Astrocyte (in vitro differentiated cells and primary cell): ENCODE measurements around the gene ITGA1. TPM values are rescaled to one million over a fixed set of nuclear protein-coding genes. Genes with fewer than 3 reads are reported as not detected.

Source experiments
- DNase-seq: peaks from one replicate; pipeline ENCODE4 v3.0.0-alpha.2; 2010; ENCODE audit warnings: low read depth
- FAIRE-seq: peaks from 2 replicates; lab custom pipeline; 2011; peaks lifted over from hg19 to GRCh38; lab: Jason Lieb, UNC
- H2AFZ ChIP-seq: 2 replicates; pipeline ENCODE4 v1.6.0; 2012; ENCODE audit warnings: low read depth, low read length, inconsistent platforms
- H3K27ac ChIP-seq: 2 replicates; pipeline ENCODE4 v1.5.1; 2011; ENCODE audit warnings: low read depth, low read length, inconsistent platforms
- H3K27me3 ChIP-seq: 2 replicates; pipeline ENCODE4 v1.6.0; 2011; ENCODE audit warnings: low read length, inconsistent platforms; ENCODE audit not compliant: insufficient read depth
- H3K36me3 ChIP-seq: 2 replicates; pipeline ENCODE4 v1.5.1; 2011; ENCODE audit warnings: low read length, inconsistent platforms; ENCODE audit not compliant: insufficient read depth
- H3K4me1 ChIP-seq: 2 replicates; pipeline ENCODE4 v1.5.1; 2011; ENCODE audit warnings: low read length, inconsistent platforms; ENCODE audit not compliant: insufficient read depth
- H3K4me2 ChIP-seq: 2 replicates; pipeline ENCODE4 v1.6.0; 2012; ENCODE audit warnings: low read length, inconsistent platforms
- H3K4me3 ChIP-seq: 2 replicates; pipeline ENCODE4 v1.5.1; 2011; ENCODE audit warnings: low read depth, mild to moderate bottlenecking, low read length, inconsistent platforms; ENCODE audit not compliant: insufficient read depth
- H3K79me2 ChIP-seq: 2 replicates; pipeline ENCODE4 v1.6.0; 2012; ENCODE audit warnings: mild to moderate bottlenecking, low read length, inconsistent platforms; ENCODE audit not compliant: insufficient read depth
- H3K9ac ChIP-seq: 2 replicates; pipeline ENCODE4 v1.6.0; 2012; ENCODE audit warnings: mild to moderate bottlenecking, low read length, inconsistent platforms
- H3K9me3 ChIP-seq: 2 replicates; pipeline ENCODE4 v1.5.1; 2012; ENCODE audit warnings: low read depth, mild to moderate bottlenecking, low read length, inconsistent platforms; ENCODE audit not compliant: insufficient read depth
- H4K20me1 ChIP-seq: 2 replicates; pipeline ENCODE4 v1.6.0; 2012; ENCODE audit warnings: low read length, inconsistent platforms; ENCODE audit not compliant: insufficient read depth
- H3K27ac Mint-ChIP-seq: one replicate; pipeline ENCODE4 v1.8.0; 2021; ENCODE audit warnings: mild to moderate bottlenecking, mixed read lengths; ENCODE audit not compliant: unreplicated experiment
- H3K27me3 Mint-ChIP-seq: one replicate; pipeline ENCODE4 v1.8.0; 2021; ENCODE audit warnings: low read depth, mixed read lengths; ENCODE audit not compliant: unreplicated experiment
- H3K36me3 Mint-ChIP-seq: one replicate; pipeline ENCODE4 v1.8.0; 2021; ENCODE audit warnings: low read depth, mixed read lengths; ENCODE audit not compliant: unreplicated experiment
- H3K4me1 Mint-ChIP-seq: one replicate; pipeline ENCODE4 v1.8.0; 2021; ENCODE audit warnings: low read depth, mixed read lengths; ENCODE audit not compliant: unreplicated experiment
- H3K4me3 Mint-ChIP-seq: one replicate; pipeline ENCODE4 v1.8.0; 2021; ENCODE audit warnings: mild to moderate bottlenecking, moderate library complexity, mixed read lengths; ENCODE audit not compliant: unreplicated experiment
- H3K9me3 Mint-ChIP-seq: one replicate; pipeline ENCODE4 v1.8.0; 2021; ENCODE audit warnings: mild to moderate bottlenecking, mixed read lengths; ENCODE audit not compliant: unreplicated experiment
- EZH2 ChIP-seq: IDR thresholded peaks from 2 replicates; pipeline ENCODE4 v1.6.1; 2012; ENCODE audit warnings: mild to moderate bottlenecking, low read length, inconsistent platforms; ENCODE audit not compliant: insufficient read depth
- total RNA-seq: library from RNA; stranded (reverse); gene quantifications from 2 replicates; pipeline ENCODE4 v1.2.1, GENCODE V29; 2021
- TF ChIP-seq, protein P1 (sequence below): IDR thresholded peaks from 2 replicates; pipeline ENCODE4 v1.5.1; 2011; ENCODE audit warnings: low read depth, mild to moderate bottlenecking, inconsistent platforms, low read length, moderate library complexity; ENCODE audit not compliant: insufficient read depth

Gene ITGA1
- total RNA-seq, 1 donor from 2014 or later = 73.7 TPM

DNA sequence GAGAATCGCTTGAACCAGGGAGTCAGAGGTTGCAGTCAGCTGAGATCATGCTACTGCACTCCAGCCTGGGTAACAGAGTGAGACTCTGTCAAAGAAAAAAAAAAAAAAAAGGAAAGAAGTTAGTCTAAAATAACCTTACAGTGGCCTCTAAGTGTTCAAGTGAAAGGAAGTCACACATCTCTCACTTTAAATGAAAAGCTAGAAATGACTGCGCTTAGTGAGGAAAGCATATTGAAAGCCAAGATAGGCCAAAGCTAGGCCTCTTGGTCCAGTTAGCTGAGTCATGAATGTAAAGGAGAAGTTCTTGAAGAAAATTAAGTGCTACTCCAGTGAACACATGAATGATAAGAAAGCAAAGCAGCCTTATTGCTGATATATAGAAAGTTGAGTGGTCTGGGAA lies 38.1 kb downstream of the ITGA1 start:
- Histone ChIP-seq H3K79me2 (no peaks in the 10 kb centered on the region), H3K9ac (no peak overlapping the region), H4K20me1 (no peaks in the 10 kb centered on the region), H3K27ac (no peak overlapping the region), H3K36me3 (no peaks in the 10 kb centered on the region), H3K4me2 (no peak overlapping the region), H2AFZ (no peak overlapping the region), H3K4me3 (no peak overlapping the region), H3K9me3 (peaks cover 3% of the 10 kb centered on the region), H3K4me1 (no peaks in the 10 kb centered on the region), H3K27me3 (no peaks in the 10 kb centered on the region)
- H3K27ac Mint-ChIP-seq = no peak overlapping the region
- H3K27me3 Mint-ChIP-seq = no peaks in the 10 kb centered on the region
- FAIRE-seq (no peak), DNase-seq (no peak)
- peaks cover 5% of the 10 kb centered on the region for H3K36me3 Mint-ChIP-seq
- H3K4me3 Mint-ChIP-seq = no peak overlapping the region
- TF ChIP-seq, protein P1, sequence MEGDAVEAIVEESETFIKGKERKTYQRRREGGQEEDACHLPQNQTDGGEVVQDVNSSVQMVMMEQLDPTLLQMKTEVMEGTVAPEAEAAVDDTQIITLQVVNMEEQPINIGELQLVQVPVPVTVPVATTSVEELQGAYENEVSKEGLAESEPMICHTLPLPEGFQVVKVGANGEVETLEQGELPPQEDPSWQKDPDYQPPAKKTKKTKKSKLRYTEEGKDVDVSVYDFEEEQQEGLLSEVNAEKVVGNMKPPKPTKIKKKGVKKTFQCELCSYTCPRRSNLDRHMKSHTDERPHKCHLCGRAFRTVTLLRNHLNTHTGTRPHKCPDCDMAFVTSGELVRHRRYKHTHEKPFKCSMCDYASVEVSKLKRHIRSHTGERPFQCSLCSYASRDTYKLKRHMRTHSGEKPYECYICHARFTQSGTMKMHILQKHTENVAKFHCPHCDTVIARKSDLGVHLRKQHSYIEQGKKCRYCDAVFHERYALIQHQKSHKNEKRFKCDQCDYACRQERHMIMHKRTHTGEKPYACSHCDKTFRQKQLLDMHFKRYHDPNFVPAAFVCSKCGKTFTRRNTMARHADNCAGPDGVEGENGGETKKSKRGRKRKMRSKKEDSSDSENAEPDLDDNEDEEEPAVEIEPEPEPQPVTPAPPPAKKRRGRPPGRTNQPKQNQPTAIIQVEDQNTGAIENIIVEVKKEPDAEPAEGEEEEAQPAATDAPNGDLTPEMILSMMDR = no peak
- TF ChIP-seq EZH2 = no peak
- H3K4me1 Mint-ChIP-seq = peaks cover 6% of the 10 kb centered on the region
- H3K9me3 Mint-ChIP-seq = no peaks in the 10 kb centered on the region

DNA sequence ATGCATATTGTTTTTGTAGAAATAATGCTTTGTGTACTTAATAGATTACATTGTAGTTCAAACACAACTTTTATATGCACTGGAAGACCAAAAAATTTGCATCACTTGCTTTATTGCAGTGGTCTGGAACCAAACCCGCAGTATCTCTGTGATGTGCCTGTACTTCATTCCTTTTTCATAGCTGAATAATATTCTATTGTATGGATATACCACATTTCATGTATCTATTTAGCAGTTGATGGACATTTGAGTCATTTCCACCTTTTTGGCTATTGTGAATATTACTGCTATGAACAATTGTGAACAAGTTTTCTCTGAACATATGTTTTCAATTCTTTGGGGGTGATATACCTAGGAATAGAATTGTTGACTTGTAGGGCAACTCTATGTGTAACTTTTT lies 40.1 kb downstream of the ITGA1 start:
- H3K4me1 Mint-ChIP-seq = peaks cover 16% of the 10 kb centered on the region
- Histone ChIP-seq H3K4me3 (no peak overlapping the region), H3K27me3 (no peaks in the 10 kb centered on the region), H3K4me1 (no peaks in the 10 kb centered on the region), H3K36me3 (no peaks in the 10 kb centered on the region), H3K9me3 (peaks cover 3% of the 10 kb centered on the region), H4K20me1 (no peaks in the 10 kb centered on the region), H3K27ac (no peak overlapping the region), H3K79me2 (no peaks in the 10 kb centered on the region), H3K9ac (no peak overlapping the region), H2AFZ (no peak overlapping the region), H3K4me2 (no peak overlapping the region)
- no peak for TF ChIP-seq EZH2
- TF ChIP-seq, protein P1 = no peak
- H3K4me3 Mint-ChIP-seq = no peak overlapping the region
- no peaks in the 10 kb centered on the region for H3K27me3 Mint-ChIP-seq
- no peak for DNase-seq
- no peak for FAIRE-seq
- no peaks in the 10 kb centered on the region for H3K9me3 Mint-ChIP-seq
- H3K36me3 Mint-ChIP-seq = peaks cover 5% of the 10 kb centered on the region
- no peak overlapping the region for H3K27ac Mint-ChIP-seq

DNA sequence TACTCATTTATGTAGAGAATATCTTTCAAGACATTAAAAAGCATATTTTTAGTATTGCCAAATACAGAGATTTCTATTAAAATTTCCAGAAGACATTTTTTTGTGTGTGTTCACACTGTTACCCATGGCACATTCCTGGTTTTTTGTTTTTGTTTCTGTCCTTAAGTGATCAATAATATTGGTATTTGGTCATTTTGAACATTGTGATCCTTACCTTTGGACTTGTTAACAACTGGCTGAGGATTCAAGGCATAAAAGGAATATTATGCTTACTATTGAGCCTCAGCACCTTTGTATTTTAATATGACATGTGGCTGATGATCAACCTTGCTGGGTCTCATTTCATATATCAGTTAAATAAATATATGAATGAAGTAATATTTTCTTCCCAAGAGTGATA lies 41.9 kb downstream of the ITGA1 start:
- Mint-ChIP-seq H3K27me3 (no peaks in the 10 kb centered on the region), H3K27ac (no peak overlapping the region), H3K36me3 (peaks cover 3% of the 10 kb centered on the region), H3K4me1 (peaks cover 16% of the 10 kb centered on the region), H3K4me3 (no peak overlapping the region), H3K9me3 (no peaks in the 10 kb centered on the region)
- Histone ChIP-seq H3K4me1 (no peaks in the 10 kb centered on the region), H3K27me3 (no peaks in the 10 kb centered on the region), H4K20me1 (no peaks in the 10 kb centered on the region), H3K9me3 (peaks cover 3% of the 10 kb centered on the region), H2AFZ (no peak overlapping the region), H3K9ac (no peak overlapping the region), H3K36me3 (no peaks in the 10 kb centered on the region), H3K79me2 (no peaks in the 10 kb centered on the region), H3K4me2 (no peak overlapping the region), H3K4me3 (no peak overlapping the region), H3K27ac (no peak overlapping the region)
- DNase-seq = no peak
- no peak for TF ChIP-seq EZH2
- TF ChIP-seq, protein P1 = no peak
- no peak for FAIRE-seq
